HG03521 (cell line): Measurements from ENCODE around the gene TXNRD1.
"Not testable (repeated sequence)": the region's sequence is repeated elsewhere in the genome, so short reads cannot be mapped to it uniquely, and the experiment has no call there.

ENCODE experiments used
- ATAC-seq: cut with Tn5 transposase; IDR thresholded peaks from one replicate; pipeline ENCODE4 v1.9.1; 2021; ENCODE audit warnings: mild to moderate bottlenecking, moderate library complexity; ENCODE audit not compliant: unreplicated experiment

Gene TXNRD1

DNA sequence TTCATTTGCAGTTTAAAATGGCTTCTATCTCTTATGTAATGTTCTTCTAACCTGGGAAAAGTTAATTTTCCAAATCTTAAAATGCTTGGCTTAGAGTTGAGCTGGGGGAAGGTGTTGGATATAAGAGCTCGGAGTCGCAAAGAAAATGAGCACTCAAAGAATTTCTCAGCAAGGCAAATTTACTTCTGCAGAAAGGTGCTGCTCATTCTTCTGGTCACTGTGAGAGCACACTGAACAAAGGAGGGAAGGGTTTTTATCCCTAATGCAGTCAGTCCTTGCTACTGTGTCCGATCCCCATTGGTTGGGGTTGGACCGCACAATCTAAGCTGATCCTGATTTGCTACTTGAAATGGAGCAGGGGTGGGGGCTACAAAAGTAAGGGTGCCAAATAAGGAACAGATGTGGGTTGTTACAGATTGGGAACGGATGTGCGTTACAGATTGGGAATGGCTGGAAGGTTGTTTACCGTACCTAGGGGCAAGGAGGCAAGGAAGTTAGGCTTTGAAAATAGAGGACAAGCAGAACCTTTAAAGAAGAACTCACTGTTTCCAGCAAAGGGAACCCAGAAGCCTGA is 19.4 kb downstream of the TXNRD1 start:
- ATAC-seq = no peak

DNA sequence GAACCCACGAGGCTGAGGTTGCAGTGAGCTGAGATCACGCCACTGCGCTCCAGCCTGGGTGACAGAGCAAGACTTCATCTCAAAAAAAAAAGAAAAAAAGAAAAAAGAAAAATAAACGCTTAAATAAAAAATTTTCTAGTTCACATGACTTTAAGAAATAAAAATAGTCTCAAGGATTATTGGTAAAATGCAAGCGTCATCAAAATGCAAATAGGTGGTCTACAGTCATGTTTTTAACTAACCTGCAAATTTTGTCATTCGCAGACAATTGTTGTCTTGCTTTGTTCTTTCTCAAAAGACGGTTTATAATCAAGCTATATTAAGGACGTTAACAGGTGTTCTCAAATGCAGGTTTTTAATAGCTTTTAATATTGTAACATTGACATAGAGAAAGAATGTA is 22.4 kb downstream of the TXNRD1 start:
- no peak for ATAC-seq

DNA sequence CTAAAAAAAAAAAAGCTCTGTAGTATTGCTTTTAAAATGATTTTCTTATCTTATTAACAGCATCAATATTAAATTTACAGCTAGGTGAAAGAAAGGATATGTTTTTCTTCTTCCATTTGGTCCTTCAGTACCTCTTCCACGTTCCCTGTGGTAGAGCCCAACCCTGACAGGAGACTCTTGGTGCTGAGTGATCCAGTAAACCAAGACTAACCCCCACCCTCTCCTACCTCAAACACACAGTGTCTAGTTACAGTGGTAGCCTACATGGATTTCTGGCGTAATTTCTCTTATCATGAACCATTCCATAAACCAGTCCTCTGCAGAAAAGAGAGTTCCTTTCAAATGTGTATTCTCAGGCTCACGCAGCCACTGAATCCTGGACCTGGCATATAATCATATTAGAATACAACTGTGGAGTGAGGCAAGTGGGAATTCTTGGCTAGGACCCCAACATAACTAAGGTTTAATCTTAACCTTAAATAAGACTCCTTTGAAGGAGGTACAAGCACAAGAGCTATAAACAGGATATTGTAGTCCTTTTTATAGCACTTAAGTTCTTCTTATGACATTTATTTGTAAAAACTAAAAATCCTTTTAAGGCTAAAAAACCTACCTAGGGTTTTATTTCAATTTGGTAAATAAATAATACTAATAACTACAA is 27.1 kb downstream of the TXNRD1 start:
- ATAC-seq = no peak

DNA sequence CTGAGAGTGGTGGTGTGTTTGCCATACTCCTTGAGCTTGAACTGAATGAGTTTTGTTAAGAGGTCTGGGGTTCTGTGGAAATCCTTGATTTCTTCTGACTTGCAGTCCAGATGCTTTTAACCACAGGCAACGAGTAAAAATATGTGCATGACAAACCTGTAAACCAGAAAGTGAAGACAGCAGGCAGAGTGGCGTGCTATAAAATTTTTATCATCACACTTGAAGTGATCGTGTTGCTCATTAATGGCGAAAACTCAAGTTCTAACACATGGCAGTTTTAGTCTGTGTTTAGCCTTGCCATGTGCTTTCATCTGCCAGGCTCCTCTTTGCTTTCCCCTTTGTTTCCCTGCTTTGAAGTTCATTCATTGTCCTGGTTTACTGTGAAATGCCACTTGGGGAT is 28.0 kb downstream of the TXNRD1 start:
- no peak for ATAC-seq

DNA sequence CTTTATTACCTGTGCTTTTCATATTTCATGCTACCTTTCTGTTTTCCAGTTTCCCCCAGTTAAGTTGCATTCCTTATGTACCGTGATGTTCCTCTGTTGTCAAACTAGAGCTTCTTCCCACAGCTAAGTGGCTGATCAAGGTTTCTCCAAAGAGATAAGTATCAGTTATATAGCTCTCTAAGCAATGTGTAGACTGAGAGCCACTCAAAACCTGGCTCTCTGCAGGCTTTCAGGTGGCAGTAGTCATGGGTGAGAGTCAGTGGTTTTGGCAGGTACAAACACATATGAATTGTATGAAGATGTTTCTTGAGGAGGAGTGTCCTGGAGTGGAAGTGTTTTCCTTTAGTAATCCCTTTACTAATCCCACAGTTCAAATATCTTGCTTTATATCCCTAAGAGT is 28.4 kb downstream of the TXNRD1 start:
- ATAC-seq = no peak

DNA sequence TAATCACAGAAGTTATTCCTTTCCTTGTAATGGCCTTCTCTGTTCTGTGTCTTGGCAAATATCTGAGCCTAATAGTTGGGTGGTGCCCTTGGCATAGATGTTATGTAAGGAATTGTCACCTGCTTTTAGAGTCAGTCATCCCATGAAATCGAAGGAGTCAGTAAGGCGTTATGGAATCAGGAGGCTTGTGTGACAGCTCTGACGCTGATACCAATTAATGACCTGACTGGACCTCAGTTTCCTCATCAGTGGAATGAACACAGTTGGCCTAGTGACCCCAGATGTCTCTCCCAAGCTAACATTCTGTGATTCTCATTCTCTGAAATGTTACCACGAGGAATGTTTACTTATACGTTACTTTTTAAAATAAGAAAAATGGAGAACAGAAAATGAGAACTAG is 32.1 kb downstream of the TXNRD1 start:
- ATAC-seq = no peak

DNA sequence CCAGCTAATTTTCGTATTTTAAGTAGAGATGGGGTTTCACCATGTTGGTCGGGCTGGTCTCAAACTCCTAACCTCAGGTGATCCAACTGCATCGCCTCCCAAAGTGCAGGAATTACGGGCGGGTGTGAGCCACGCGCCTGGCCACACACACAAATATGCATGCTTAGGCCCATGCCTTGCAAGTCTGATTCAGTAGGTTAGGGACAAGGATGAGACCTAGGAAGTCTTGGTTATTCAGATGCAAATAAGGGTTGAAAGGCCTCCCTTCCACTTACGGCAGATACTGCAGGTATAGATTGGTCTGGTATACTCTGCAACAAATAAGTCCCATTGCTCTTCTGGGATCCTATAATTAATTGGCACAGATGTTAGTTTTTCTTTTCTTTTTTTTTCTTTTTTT is 32.9 kb downstream of the TXNRD1 start:
- ATAC-seq = no peak

DNA sequence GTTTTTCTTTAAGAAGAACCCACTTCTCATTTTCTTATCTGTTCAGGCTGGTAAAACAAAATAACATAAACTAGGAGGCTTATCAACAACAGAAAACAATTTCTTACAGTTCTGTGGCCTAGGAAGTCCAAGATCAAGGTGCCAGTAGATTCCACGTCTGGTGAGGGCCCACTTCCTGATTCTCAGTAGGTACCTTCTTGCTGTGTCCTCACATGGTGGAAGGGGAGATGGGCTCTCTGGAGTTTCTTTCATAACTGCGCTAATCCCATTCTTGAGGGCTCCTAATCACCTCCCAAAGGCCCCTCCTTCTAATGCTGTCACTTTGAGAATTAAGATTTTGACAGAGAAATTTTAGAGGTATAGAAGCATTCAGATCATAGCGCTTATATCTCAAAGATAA is 33.4 kb downstream of the TXNRD1 start:
- no peak for ATAC-seq

DNA sequence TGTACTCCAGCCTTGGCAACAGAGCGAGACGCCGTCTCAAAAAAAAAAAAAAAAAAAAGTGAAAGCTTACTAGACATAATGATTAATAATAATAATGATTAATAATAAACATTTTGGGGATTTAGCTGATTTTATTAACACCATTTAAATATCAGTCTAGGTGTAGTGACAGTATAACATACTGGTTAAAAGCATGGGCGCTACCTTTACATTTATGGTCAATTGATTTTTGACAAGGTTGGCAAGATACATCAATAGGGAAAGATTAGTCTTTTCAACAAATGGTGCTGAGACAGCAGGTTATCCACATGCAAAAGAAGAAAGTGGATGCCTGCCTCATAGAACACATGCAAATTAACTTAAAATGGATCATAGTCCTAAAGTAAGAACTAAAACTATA is 34.3 kb downstream of the TXNRD1 start:
- ATAC-seq = no peak

DNA sequence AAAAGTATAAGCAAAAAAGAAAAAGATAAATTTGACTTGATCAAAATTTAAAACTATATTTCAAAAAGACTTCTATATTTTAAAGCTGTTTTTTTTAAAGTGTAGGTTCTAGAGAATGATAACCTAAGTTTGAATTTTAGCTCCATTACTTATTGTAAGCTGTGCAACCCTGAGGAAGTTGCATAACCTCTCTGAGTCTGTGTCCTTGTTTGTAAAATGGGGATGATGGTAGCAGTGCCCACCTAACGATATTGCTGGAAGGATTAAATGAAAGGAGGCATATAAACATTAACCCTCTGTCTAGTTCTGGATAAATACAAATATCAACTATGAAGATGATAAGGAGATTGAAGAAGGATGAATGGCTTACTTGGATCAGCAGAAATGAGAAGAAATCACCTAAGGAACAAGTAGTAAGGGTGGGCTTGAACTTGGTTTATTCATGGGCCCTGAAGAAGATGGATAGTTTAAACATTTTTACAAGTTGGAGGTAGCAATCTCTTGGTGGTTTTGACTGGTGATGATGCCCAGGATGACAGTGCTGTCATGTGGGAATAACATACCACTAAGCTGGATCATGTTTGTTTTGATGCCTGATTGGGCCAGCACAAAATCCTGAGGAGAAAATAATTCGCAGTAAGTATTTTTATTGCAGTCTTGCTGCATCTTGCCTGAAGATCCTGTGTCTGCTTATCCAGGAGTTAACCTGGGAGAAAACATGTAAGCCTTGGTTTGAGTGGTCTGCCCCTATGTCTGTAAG is 35.0 kb downstream of the TXNRD1 start:
- ATAC-seq = no peak

DNA sequence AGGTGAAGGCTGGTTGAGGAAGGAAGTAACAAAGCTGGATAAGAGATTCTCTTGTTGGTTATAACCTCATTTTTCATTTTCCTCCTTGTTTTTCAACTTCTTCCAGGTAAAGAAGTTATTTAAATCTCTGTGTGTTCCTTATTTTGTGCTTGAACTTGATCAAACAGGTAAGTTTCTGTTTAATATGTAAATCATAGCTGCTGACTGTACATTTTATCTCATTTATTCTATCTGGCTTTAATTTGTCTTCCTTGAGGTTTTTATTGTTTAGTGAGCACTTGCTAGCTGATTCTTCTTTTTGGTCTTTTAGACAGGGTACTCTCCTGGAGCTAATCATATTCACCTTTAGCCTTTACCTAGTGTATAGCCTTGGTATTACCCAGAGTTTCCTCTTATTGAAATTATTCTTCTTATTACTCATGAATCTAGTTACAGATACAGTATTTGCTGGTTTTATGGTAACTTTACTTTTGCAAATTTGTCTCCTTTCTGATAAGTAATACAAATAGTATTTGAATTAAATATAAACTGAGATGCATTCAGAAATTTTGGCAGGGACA is 42.4 kb downstream of the TXNRD1 start:
- ATAC-seq = no peak

DNA sequence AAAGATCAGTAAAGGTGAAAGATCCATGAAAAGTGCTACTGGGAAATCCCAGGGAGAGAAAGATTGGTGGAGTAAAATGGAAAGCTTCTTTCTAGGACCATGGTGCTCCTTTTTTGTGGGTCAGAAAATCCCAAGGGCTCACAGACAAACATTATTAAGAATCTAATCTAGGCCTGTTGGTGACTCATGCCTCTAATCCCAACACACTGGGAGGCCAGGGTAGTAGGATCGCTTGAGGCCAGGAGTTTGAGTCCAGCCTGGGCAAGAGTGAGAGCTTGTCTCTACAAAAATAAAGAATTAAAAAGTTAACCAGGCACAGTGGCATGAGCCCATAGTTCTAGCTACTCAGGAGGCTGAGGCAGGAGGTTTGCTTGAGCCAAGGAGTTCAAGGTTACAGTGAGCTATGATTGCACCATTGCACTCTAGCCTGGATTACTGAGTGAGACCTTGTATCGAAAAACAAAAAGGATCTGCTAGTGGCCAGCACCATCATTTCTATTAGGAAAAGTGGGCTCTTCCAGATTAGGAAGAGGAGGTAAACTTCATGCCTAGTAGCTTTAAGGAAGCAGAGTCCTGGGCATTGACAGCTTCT is 43.0 kb downstream of the TXNRD1 start:
- no peak for ATAC-seq

DNA sequence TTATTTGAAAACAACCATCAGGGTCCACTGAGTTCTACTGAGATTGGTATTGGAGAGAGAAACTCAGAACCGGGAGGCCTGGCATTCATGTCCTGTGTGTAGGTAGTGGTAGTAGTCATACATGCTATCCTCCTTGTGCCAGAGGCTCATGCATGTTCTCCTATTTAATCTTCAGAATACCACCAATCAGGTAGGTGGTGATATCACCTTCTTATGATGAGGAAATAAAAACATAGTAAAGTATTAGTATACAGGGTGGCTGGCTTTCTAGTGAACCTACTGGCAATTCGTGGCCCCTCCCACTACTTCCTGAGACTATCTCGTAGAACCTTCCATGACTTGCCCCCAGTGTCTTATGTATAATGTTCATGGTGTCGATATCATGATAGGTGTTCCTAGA is 47.4 kb downstream of the TXNRD1 start:
- no peak for ATAC-seq

DNA sequence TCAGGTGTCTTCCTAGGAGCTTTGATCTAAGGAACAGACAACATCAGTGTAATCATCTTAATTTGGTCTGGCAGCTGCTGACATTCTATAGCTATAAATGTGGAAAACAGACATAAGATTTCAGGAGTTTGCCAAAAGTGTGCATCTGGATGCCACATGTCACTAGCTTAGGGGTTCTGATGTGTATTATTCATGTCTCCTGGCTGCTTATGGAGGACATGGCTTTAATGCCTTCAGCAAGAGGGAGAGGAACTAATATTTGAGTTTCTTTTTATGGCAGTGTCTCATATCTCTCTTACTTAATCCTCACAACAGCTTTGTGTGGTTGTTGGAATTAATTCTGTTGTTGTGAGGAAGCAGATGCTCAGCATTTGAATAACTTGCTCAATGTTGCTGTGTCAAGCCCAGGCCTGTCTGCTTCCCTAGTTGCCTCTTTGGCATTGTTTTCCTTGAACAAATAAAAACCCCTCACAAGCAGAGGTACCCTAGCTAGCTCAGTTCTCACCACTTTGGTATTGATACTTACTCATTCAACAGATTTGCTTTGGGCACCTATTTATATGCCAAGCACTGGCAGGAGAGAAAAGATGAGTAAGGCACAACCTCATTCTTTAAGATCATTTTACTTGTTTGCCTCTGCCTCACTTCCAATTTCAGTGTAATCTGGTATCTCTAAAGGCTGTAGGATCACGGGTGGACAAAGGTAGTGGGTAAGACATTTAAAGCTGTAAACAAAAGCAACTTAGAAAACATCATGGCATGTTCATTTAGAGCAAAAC is 48.2 kb downstream of the TXNRD1 start:
- no peak for ATAC-seq

DNA sequence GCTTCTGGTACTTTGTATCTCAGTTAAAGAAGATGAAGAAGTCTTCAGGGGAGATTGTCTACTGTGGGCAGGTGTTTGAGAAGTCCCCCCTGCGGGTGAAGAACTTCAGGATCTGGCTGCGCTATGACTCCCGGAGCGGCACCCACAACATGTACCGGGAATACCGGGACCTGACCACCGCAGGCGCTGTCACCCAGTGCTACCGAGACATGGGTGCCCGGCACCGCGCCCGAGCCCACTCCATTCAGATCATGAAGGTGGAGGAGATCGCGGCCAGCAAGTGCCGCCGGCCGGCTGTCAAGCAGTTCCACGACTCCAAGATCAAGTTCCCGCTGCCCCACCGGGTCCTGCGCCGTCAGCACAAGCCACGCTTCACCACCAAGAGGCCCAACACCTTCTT is 49.9 kb downstream of the TXNRD1 start:
- ATAC-seq = not testable (repeated sequence)

DNA sequence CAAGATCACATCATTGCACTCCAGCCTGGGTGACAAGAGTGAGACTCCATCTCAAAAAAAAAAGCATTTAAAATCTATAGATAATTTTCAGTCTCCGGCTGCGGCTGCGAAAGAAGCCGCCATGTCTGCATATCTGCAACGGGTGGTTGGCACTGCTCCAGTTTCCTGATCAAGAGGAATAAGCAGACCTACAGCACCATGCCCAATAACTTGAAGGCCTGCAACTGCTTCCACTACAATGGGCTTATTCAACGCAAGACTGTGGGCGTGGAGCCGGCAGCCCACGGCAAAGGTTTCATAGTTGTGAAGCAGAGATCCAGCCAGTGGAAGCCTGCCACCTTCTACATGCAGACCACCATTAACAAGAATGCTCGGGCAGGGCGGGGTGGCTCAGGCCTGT is 57.4 kb downstream of the TXNRD1 start:
- no peak for ATAC-seq

DNA sequence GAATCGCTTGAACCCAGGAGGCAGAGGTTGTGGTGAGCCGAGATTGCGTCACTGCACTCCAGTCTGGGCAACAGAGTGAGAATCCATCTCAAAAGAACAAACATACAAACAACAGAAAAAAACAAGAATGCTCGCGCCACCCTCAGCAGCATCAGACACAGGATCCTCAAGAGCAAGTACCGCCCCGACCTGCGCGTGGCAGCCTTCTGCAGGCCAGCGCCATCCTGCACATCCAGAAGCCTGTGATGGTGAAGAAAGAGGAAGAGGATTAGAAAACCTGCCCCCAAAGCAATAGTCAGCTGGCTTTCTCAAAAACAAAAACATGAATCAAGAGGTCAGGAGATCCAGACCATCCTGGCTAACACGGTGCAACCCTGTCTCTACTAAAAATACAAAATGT is 57.9 kb downstream of the TXNRD1 start:
- no peak for ATAC-seq

DNA sequence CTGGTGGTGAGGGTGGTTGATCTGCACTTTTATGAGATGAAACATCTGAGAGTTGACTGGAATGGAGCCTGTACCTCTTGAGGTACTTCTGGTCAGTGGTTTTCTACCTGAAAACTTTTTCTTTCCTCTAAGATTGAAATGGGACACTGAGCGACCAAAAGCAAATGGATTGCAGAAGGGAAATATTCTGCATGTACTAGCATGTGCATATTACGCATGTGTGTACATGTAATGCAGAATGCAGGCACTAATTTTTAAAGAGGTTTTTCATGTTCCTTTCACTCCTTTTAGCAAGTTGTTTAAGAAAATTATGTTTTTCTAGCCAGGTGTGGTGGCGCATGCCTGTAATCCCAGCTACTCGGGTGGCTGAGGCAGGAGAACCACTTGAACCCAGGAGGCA is 59.2 kb downstream of the TXNRD1 start:
- ATAC-seq = no peak

DNA sequence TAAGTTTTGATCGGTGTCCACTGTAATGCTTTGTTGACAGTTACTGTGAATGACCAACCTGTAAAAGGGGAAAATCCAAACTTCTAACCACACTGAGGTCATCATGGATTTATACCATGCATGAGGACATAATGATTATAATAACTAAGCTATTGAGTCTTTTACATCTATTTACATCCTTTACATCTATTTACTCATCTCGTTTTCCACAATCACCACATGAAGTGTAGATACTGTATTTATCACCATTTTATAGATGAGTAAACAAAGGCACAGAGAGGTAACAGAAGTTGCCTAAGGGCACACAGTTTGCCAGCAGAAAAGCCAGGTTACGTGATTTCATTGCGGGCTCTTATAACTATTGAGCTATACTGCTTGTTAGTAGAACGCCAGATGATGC is 60.1 kb downstream of the TXNRD1 start:
- ATAC-seq = no peak

DNA sequence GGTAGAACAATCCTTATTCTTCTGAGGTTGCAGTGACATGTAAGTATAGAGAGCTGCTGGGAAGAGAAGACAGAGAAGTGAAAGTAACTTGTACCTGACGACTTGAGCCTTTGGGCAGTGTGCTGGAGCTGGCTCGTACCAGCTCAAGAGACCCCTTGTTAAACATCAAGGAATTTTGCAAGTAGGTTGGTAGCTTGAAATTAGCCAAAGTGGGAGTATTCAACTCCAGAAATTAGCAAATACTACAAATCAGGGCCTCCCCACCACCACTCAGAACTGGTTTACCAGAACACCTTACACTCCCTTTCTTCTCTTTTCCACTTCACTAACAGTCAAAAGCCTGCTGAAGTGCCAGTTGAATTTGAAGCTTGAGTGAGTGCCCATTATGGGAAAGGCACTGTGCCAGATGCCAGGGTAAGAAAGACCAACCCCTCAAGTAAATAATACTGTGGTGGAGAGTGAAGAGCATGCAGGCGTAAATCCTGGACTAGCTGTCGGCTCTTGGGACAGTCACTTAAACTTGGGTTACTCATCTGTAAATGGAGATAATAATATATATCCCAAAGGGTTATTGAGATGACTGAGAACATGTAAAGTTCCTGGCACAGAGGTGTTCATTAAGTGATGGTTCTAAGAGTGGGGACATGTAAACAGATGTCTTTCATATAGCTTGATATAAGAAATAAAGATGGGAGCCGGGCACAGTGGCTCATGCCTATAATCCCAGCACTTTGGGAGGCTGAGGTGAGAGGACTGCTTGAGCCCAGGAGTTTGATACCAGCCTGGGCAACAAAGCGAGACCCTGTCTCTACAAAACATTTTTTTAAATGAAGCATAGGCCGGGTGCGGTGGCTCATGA is 60.9 kb downstream of the TXNRD1 start:
- ATAC-seq = no peak
